Liver (tissue), 9 donors: Measurements from ENCODE around the gene LMOD1. TPM values are rescaled to one million over a fixed set of nuclear protein-coding genes. Genes with fewer than 3 reads are reported as not detected.

Experiments
- DNase-seq: peaks from one replicate; pipeline ENCODE4 v3.0.0-alpha.2; 2017; ENCODE audit warnings: low spot score
- H3K27ac ChIP-seq, 2 donors: one replicate each; pipeline ENCODE4 v1.7.0; 2013; ENCODE audit warnings: inconsistent platforms in 2 of 2, low read length in 2 of 2, control low read depth in 1 of 2, low read depth in 1 of 2, mild to moderate bottlenecking in 1 of 2
- H3K27me3 ChIP-seq, 4 donors: one replicate each; pipeline versions ENCODE4 v1.6.1 to v1.7.0; 2013; ENCODE audit warnings: low read length in 3 of 4, inconsistent platforms in 1 of 4, mild to moderate bottlenecking in 1 of 4, moderate library complexity in 1 of 4; ENCODE audit not compliant: control insufficient read depth in 4 of 4, insufficient read depth in 4 of 4
- H3K36me3 ChIP-seq, 4 donors: one replicate each; pipeline versions ENCODE4 v1.6.1 to v1.7.0; 2013; ENCODE audit warnings: low read length in 3 of 4, mild to moderate bottlenecking in 3 of 4, low read depth in 1 of 4, moderate library complexity in 1 of 4; ENCODE audit not compliant: control insufficient read depth in 4 of 4, insufficient read depth in 3 of 4
- H3K4me1 ChIP-seq, 4 donors: one replicate each; pipeline versions ENCODE4 v1.6.1 to v1.7.0; 2013; ENCODE audit warnings: low read length in 3 of 4, mild to moderate bottlenecking in 3 of 4, moderate library complexity in 1 of 4; ENCODE audit not compliant: control insufficient read depth in 4 of 4, insufficient read depth in 4 of 4
- H3K4me3 ChIP-seq, 3 donors: one replicate each; pipeline versions ENCODE4 v1.6.1 to v1.7.0; 2013; ENCODE audit warnings: low read length in 3 of 3, control low read depth in 1 of 3, low read depth in 1 of 3, mild to moderate bottlenecking in 1 of 3
- H3K9ac ChIP-seq, 2 donors: one replicate each; pipeline ENCODE4 v1.7.0; 2013; ENCODE audit warnings: low read length in 2 of 2, mild to moderate bottlenecking in 2 of 2, moderate library complexity in 2 of 2, control low read depth in 1 of 2, low read depth in 1 of 2
- H3K9me3 ChIP-seq, 4 donors: one replicate each; pipeline versions ENCODE4 v1.6.1 to v1.7.0; 2013; ENCODE audit warnings: low read length in 3 of 4; ENCODE audit not compliant: control insufficient read depth in 4 of 4
- ATF3 ChIP-seq: IDR thresholded peaks from 2 replicates; pipeline ENCODE4 v1.6.1; 2016; ENCODE audit warnings: antibody characterized with exemption
- CTCF ChIP-seq: fragments of 150-350 bp; IDR thresholded peaks from 2 replicates; pipeline ENCODE4 v1.5.1; 2017; ENCODE audit warnings: improper control_type of control experiment, low read depth, low read length; ENCODE audit not compliant: missing input control
- EGR1 ChIP-seq, 2 donors: IDR thresholded peaks; 2 replicates each; pipeline ENCODE4 v1.6.1; 2016 to 2018; ENCODE audit warnings: antibody characterized with exemption in 2 of 2, low read depth in 2 of 2
- FOXA1 ChIP-seq: IDR thresholded peaks from 2 replicates; pipeline ENCODE4 v1.6.1; 2016; ENCODE audit warnings: antibody characterized with exemption
- FOXA2 ChIP-seq: IDR thresholded peaks from 2 replicates; pipeline ENCODE4 v1.6.1; 2016; ENCODE audit warnings: antibody characterized with exemption
- GABPA ChIP-seq, 2 donors: IDR thresholded peaks in 1 of 2; conservative IDR thresholded peaks in 1 of 2; 2 replicates each; pipeline ENCODE4 v1.6.1; 2016; ENCODE audit warnings: antibody characterized with exemption in 2 of 2, mild to moderate bottlenecking in 1 of 2, moderate library complexity in 1 of 2
- HNF4A ChIP-seq, 2 donors: conservative IDR thresholded peaks; 2 replicates each; pipeline ENCODE4 v1.6.1; 2016; ENCODE audit warnings: antibody characterized with exemption in 2 of 2, mild to moderate bottlenecking in 2 of 2
- HNF4G ChIP-seq: IDR thresholded peaks from 2 replicates; pipeline ENCODE4 v1.6.1; 2016; ENCODE audit warnings: antibody characterized with exemption
- JUND ChIP-seq, 2 donors: IDR thresholded peaks; 2 replicates each; pipeline ENCODE4 v1.6.1; 2016; ENCODE audit warnings: antibody characterized with exemption in 2 of 2
- MAX ChIP-seq: IDR thresholded peaks from 2 replicates; pipeline ENCODE4 v1.6.1; 2016; ENCODE audit warnings: antibody characterized with exemption
- NR2F2 ChIP-seq: IDR thresholded peaks from 2 replicates; pipeline ENCODE4 v1.6.1; 2016; ENCODE audit warnings: antibody characterized with exemption
- RAD21 ChIP-seq, 2 donors: IDR thresholded peaks; 2 replicates each; pipeline ENCODE4 v1.6.1; 2016; ENCODE audit warnings: antibody characterized with exemption in 2 of 2, mild to moderate bottlenecking in 2 of 2
- REST ChIP-seq: IDR thresholded peaks from 2 replicates; pipeline ENCODE4 v1.6.1; 2016; ENCODE audit warnings: antibody characterized with exemption, mild to moderate bottlenecking
- RXRA ChIP-seq, 2 donors: IDR thresholded peaks; 2 replicates each; pipeline ENCODE4 v1.6.1; 2017 to 2018; ENCODE audit warnings: antibody characterized with exemption in 2 of 2, mild to moderate bottlenecking in 1 of 2
- SP1 ChIP-seq: IDR thresholded peaks from 2 replicates; pipeline ENCODE4 v1.6.1; 2018; ENCODE audit warnings: antibody characterized with exemption, mild to moderate bottlenecking
- TAF1 ChIP-seq: conservative IDR thresholded peaks from 2 replicates; pipeline ENCODE4 v1.6.1; 2016; ENCODE audit warnings: antibody characterized with exemption, mild to moderate bottlenecking
- YY1 ChIP-seq: IDR thresholded peaks from 2 replicates; pipeline ENCODE4 v1.6.1; 2016; ENCODE audit warnings: antibody characterized with exemption, mild to moderate bottlenecking
- ZBTB33 ChIP-seq: IDR thresholded peaks from 2 replicates; pipeline ENCODE4 v1.6.1; 2016; ENCODE audit warnings: antibody characterized with exemption
- WGBS: extraction: QIAGEN DNeasy Blood & Tissue Kit; methylation state at CpG from one replicate; pipeline ENCODE4 v1.1.7; 2013; 5-methylcytosine and 5-hydroxymethylcytosine counted together
- polyA plus RNA-seq, 2 donors: library from polyadenylated mRNA; stranded (reverse) in 1 of 2; unstranded in 1 of 2; fragments of 200-250 nt in 1 of 2; fragments of >200 nt in 1 of 2; fragmentation: Nextera tagmentation in 1 of 2; extraction: Ambion mirVana in 1 of 2; gene quantifications; one replicate each; pipeline versions ENCODE4 v1.2.1 to v1.2.3, GENCODE V29; 2013 to 2015
- total RNA-seq, 2 donors: library from RNA; depleted of rRNA; stranded (reverse); fragments of >200 nt; gene quantifications; one replicate each; pipeline ENCODE4 v1.2.3, GENCODE V29; 2014
- donor health status: healthy.
- donor health status: healthy.
- donor health status: healthy.
- donor health status: healthy.
- donor health status: healthy.

LMOD1 gene
- total and polyA plus RNA-seq, 4 donors, result 0.14 to 4.4 (median 2.2) TPM

GRCh38 chr1:201904579-201904978 is 41.8 kb downstream of the LMOD1 start:
- Histone ChIP-seq H3K4me1 (peaks cover 0 to 16% (median 5%) of the 10 kb centered on the region in 4 donors), H3K9ac (no peak overlapping the region), H3K27me3 (no peaks in the 10 kb centered on the region), H3K27ac (no peak overlapping the region), H3K36me3 (no peaks in the 10 kb centered on the region), H3K9me3 (no peaks in the 10 kb centered on the region), H3K4me3 (no peak overlapping the region)
- WGBS, result 77% methylated on average over 6 of the region's 6 CpGs
- TF ChIP-seq HNF4A (conservative IDR thresholded peaks at IDR 0.05) (no peak), EGR1 (IDR thresholded peaks at IDR 0.05; ENCODE audit: low read depth in 2 of 2) (no peak), REST (no peak), RXRA (IDR thresholded peaks at IDR 0.05) (no peak), FOXA2 (no peak), JUND (IDR thresholded peaks at IDR 0.05) (no peak), SP1 (no peak), ATF3 (no peak), TAF1 (no peak), ZBTB33 (no peak), NR2F2 (no peak), CTCF (no peak), MAX (no peak), YY1 (no peak), HNF4G (no peak), GABPA (IDR thresholded peaks at IDR 0.05 in 1 of 2, conservative IDR thresholded peaks at IDR 0.05 in 1 of 2) (no peak), FOXA1 (no peak), RAD21 (IDR thresholded peaks at IDR 0.05) (no peak)
- DNase-seq, result no peak
